AG04449 (cell line): ENCODE measurements around the gene TANGO6.

ENCODE experiments used
- CTCF ChIA-PET: fragments of 350-600 bp; formaldehyde crosslinking; extraction: SDS; loops from one replicate; lab custom pipeline; 2021; ENCODE audit warnings: antibody characterized with exemption; lab: Yijun Ruan, JAX
- POLR2A ChIA-PET: fragments of 400-600, 350-600 bp; formaldehyde crosslinking; extraction: SDS; loops from one replicate; lab custom pipeline; 2020; ENCODE audit warnings: antibody characterized with exemption, inconsistent platforms; lab: Yijun Ruan, JAX
- DNase-seq: peaks from one replicate; pipeline ENCODE4 v3.0.0-alpha.2; 2010; ENCODE audit warnings: low read depth, low spot score
- H3K4me3 ChIP-seq: 2 replicates; pipeline ENCODE4 v1.5.1; 2011; ENCODE audit warnings: low read depth, mild to moderate bottlenecking, control low read depth, low read length
- TF ChIP-seq, protein P1 (sequence below): IDR thresholded peaks from one replicate; pipeline ENCODE4 v1.5.1; 2011; ENCODE audit warnings: mild to moderate bottlenecking, moderate library complexity, low read length, control low read depth, inconsistent platforms; ENCODE audit not compliant: insufficient read depth; ENCODE audit errors: missing control alignments

Gene TANGO6

DNA sequence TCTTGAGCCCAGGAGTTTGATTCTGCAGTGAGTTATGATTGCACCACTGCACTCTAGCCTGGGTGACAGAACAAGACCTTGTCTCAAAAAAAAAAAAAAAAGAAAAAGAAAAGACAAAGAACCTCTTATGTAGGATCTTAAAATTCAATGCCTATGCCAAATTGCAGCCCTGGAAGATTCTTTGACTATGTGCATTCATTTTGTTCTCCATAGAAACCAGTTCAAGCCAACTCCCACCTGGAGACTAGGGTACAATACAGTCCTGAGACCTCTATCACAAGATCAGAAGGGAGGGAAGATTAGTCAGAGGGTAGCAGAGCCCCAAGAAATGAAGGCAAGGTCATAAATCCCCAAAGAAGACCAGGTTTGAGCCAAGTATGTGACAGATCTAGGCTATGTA lies 171.5 kb downstream of the TANGO6 start:
- TF ChIP-seq, protein P1, sequence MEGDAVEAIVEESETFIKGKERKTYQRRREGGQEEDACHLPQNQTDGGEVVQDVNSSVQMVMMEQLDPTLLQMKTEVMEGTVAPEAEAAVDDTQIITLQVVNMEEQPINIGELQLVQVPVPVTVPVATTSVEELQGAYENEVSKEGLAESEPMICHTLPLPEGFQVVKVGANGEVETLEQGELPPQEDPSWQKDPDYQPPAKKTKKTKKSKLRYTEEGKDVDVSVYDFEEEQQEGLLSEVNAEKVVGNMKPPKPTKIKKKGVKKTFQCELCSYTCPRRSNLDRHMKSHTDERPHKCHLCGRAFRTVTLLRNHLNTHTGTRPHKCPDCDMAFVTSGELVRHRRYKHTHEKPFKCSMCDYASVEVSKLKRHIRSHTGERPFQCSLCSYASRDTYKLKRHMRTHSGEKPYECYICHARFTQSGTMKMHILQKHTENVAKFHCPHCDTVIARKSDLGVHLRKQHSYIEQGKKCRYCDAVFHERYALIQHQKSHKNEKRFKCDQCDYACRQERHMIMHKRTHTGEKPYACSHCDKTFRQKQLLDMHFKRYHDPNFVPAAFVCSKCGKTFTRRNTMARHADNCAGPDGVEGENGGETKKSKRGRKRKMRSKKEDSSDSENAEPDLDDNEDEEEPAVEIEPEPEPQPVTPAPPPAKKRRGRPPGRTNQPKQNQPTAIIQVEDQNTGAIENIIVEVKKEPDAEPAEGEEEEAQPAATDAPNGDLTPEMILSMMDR = no peak
- DNase-seq = no peak
- ChIA-PET POLR2A (no interaction called here), CTCF (interaction anchor here (0.6 kb wide), 1 partner anchor 78 kb away, joined by 4 read pairs; no protein-coding TSS in a partner anchor)
- H3K4me3 ChIP-seq = no peak overlapping the region

GRCh38 chr16:69017036-69017783 lies 173.9 kb downstream of the TANGO6 start:
- CTCF ChIA-PET = interaction anchor here (1.1 kb wide), 1 partner anchor 73 kb away, joined by 3 read pairs; no protein-coding TSS in a partner anchor
- POLR2A ChIA-PET = no interaction called here
- no peak for DNase-seq
- TF ChIP-seq, protein P1 = no peak
- no peak overlapping the region for H3K4me3 ChIP-seq

GRCh38 chr16:69019811-69020210 lies 176.5 kb downstream of the TANGO6 start:
- ChIA-PET CTCF (no interaction called here), POLR2A (no interaction called here)
- TF ChIP-seq, protein P1 = no peak
- no peak for DNase-seq
- no peak overlapping the region for H3K4me3 ChIP-seq

DNA sequence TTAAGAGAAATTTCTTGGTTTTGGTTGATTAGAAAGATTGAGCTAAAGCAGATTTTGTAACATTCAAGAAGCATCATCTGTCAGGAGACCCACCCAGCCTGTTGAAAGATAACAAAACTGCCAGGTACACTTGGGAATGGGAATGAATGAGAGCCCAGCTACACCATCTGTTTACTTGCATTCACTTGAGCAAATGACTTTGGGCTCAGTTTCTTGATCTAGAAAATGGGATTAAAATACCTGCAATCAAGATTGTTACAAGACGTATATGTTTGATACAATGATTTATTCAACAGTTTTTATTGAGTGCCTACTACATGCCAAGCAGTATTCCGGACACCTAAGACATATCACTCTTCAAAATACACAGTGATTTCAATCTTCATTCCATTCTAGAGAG lies 185.8 kb downstream of the TANGO6 start:
- CTCF ChIA-PET = no interaction called here
- TF ChIP-seq, protein P1 = no peak
- no peak overlapping the region for H3K4me3 ChIP-seq
- no peak for DNase-seq
- POLR2A ChIA-PET = no interaction called here

GRCh38 chr16:69031877-69032301 lies 188.6 kb downstream of the TANGO6 start:
- CTCF ChIA-PET = interaction anchor here (1.0 kb wide), 1 partner anchor 8 kb away, joined by 3 read pairs; no protein-coding TSS in a partner anchor
- no peak overlapping the region for H3K4me3 ChIP-seq
- TF ChIP-seq, protein P1 = no peak
- DNase-seq = no peak
- POLR2A ChIA-PET = no interaction called here

DNA sequence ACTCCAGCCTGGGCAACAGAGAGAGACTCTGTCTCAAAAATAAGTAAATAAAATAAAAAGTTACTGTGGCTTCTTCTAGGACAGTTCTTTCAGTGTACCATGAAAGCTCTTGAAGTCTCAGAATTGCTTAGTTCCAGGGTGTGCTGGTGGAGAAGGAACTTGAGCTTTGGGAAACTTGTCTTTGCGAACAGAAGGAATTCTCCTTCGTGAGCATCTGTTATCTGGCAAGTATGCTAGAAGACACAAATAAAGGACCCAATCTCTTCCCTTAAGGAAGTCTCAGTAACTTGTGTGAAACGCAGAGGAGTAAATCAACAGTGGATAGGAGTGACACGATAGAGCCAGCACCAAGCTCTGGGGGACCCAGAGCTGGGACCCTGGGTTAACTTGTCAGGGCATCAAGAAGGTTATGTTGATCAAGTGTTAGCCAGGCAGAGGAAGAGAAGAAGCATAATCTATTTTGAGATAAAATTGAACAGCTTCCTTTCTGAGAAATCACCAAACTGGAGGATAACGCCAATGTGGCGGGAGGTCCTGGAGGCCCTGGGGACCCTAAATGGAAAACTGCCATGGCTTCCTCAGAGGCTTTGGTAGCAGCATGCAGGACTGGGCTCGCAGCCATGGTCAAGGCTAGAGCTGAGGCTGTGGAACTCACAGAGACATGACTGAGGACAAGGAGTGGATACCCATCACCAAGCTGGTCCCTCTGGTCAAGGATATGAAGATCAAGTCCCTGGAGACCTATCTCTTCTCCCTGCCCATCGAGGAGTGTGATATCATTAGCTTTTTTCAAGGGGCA lies 190.0 kb downstream of the TANGO6 start:
- H3K4me3 ChIP-seq = no peak overlapping the region
- no peak for DNase-seq
- TF ChIP-seq, protein P1 = no peak
- ChIA-PET CTCF (interaction anchor here (2.8 kb wide), 1 partner anchor 19 kb away, joined by 8 read pairs; no protein-coding TSS in a partner anchor), POLR2A (no interaction called here)
